Liver (tissue), 9 donors: ENCODE results near the gene UBQLN1. TPM values are rescaled to one million over a fixed set of nuclear protein-coding genes. Genes with fewer than 3 reads are reported as not detected.

Experiments used
- DNase-seq: peaks from one replicate; pipeline ENCODE4 v3.0.0-alpha.2; 2017; ENCODE audit warnings: low spot score
- H3K27ac ChIP-seq, 2 donors: one replicate each; pipeline ENCODE4 v1.7.0; 2013; ENCODE audit warnings: inconsistent platforms in 2 of 2, low read length in 2 of 2, control low read depth in 1 of 2, low read depth in 1 of 2, mild to moderate bottlenecking in 1 of 2
- H3K27me3 ChIP-seq, 4 donors: one replicate each; pipeline versions ENCODE4 v1.6.1 to v1.7.0; 2013; ENCODE audit warnings: low read length in 3 of 4, inconsistent platforms in 1 of 4, mild to moderate bottlenecking in 1 of 4, moderate library complexity in 1 of 4; ENCODE audit not compliant: control insufficient read depth in 4 of 4, insufficient read depth in 4 of 4
- H3K36me3 ChIP-seq, 4 donors: one replicate each; pipeline versions ENCODE4 v1.6.1 to v1.7.0; 2013; ENCODE audit warnings: low read length in 3 of 4, mild to moderate bottlenecking in 3 of 4, low read depth in 1 of 4, moderate library complexity in 1 of 4; ENCODE audit not compliant: control insufficient read depth in 4 of 4, insufficient read depth in 3 of 4
- H3K4me1 ChIP-seq, 4 donors: one replicate each; pipeline versions ENCODE4 v1.6.1 to v1.7.0; 2013; ENCODE audit warnings: low read length in 3 of 4, mild to moderate bottlenecking in 3 of 4, moderate library complexity in 1 of 4; ENCODE audit not compliant: control insufficient read depth in 4 of 4, insufficient read depth in 4 of 4
- H3K4me3 ChIP-seq, 3 donors: one replicate each; pipeline versions ENCODE4 v1.6.1 to v1.7.0; 2013; ENCODE audit warnings: low read length in 3 of 3, control low read depth in 1 of 3, low read depth in 1 of 3, mild to moderate bottlenecking in 1 of 3
- H3K9ac ChIP-seq, 2 donors: one replicate each; pipeline ENCODE4 v1.7.0; 2013; ENCODE audit warnings: low read length in 2 of 2, mild to moderate bottlenecking in 2 of 2, moderate library complexity in 2 of 2, control low read depth in 1 of 2, low read depth in 1 of 2
- H3K9me3 ChIP-seq, 4 donors: one replicate each; pipeline versions ENCODE4 v1.6.1 to v1.7.0; 2013; ENCODE audit warnings: low read length in 3 of 4; ENCODE audit not compliant: control insufficient read depth in 4 of 4
- ATF3 ChIP-seq: IDR thresholded peaks from 2 replicates; pipeline ENCODE4 v1.6.1; 2016; ENCODE audit warnings: antibody characterized with exemption
- EGR1 ChIP-seq, 2 donors: IDR thresholded peaks; 2 replicates each; pipeline ENCODE4 v1.6.1; 2016 to 2018; ENCODE audit warnings: antibody characterized with exemption in 2 of 2, low read depth in 2 of 2
- GABPA ChIP-seq, 2 donors: IDR thresholded peaks in 1 of 2; conservative IDR thresholded peaks in 1 of 2; 2 replicates each; pipeline ENCODE4 v1.6.1; 2016; ENCODE audit warnings: antibody characterized with exemption in 2 of 2, mild to moderate bottlenecking in 1 of 2, moderate library complexity in 1 of 2
- HNF4G ChIP-seq: IDR thresholded peaks from 2 replicates; pipeline ENCODE4 v1.6.1; 2016; ENCODE audit warnings: antibody characterized with exemption
- JUND ChIP-seq, 2 donors: IDR thresholded peaks; 2 replicates each; pipeline ENCODE4 v1.6.1; 2016; ENCODE audit warnings: antibody characterized with exemption in 2 of 2
- RAD21 ChIP-seq, 2 donors: IDR thresholded peaks; 2 replicates each; pipeline ENCODE4 v1.6.1; 2016; ENCODE audit warnings: antibody characterized with exemption in 2 of 2, mild to moderate bottlenecking in 2 of 2
- RXRA ChIP-seq, 2 donors: IDR thresholded peaks; 2 replicates each; pipeline ENCODE4 v1.6.1; 2017 to 2018; ENCODE audit warnings: antibody characterized with exemption in 2 of 2, mild to moderate bottlenecking in 1 of 2
- SP1 ChIP-seq: IDR thresholded peaks from 2 replicates; pipeline ENCODE4 v1.6.1; 2018; ENCODE audit warnings: antibody characterized with exemption, mild to moderate bottlenecking
- TAF1 ChIP-seq: conservative IDR thresholded peaks from 2 replicates; pipeline ENCODE4 v1.6.1; 2016; ENCODE audit warnings: antibody characterized with exemption, mild to moderate bottlenecking
- YY1 ChIP-seq: IDR thresholded peaks from 2 replicates; pipeline ENCODE4 v1.6.1; 2016; ENCODE audit warnings: antibody characterized with exemption, mild to moderate bottlenecking
- ZBTB33 ChIP-seq: IDR thresholded peaks from 2 replicates; pipeline ENCODE4 v1.6.1; 2016; ENCODE audit warnings: antibody characterized with exemption
- WGBS: extraction: QIAGEN DNeasy Blood & Tissue Kit; methylation state at CpG from one replicate; pipeline ENCODE4 v1.1.7; 2013; 5-methylcytosine and 5-hydroxymethylcytosine counted together
- polyA plus RNA-seq, 2 donors: library from polyadenylated mRNA; stranded (reverse) in 1 of 2; unstranded in 1 of 2; fragments of 200-250 nt in 1 of 2; fragments of >200 nt in 1 of 2; fragmentation: Nextera tagmentation in 1 of 2; extraction: Ambion mirVana in 1 of 2; gene quantifications; one replicate each; pipeline versions ENCODE4 v1.2.1 to v1.2.3, GENCODE V29; 2013 to 2015
- total RNA-seq, 2 donors: library from RNA; depleted of rRNA; stranded (reverse); fragments of >200 nt; gene quantifications; one replicate each; pipeline ENCODE4 v1.2.3, GENCODE V29; 2014
- TF ChIP-seq, protein P1 (sequence below): fragments of 150-350 bp; IDR thresholded peaks from 2 replicates; pipeline ENCODE4 v1.5.1; 2017; ENCODE audit warnings: improper control_type of control experiment, low read depth, low read length; ENCODE audit not compliant: missing input control
- donor health status: healthy.
- donor health status: healthy.
- donor health status: healthy.
- donor health status: healthy.
- donor health status: healthy.

Gene UBQLN1
- total and polyA plus RNA-seq, 4 donors, result 42.7 to 88.8 (median 63.1) TPM

DNA sequence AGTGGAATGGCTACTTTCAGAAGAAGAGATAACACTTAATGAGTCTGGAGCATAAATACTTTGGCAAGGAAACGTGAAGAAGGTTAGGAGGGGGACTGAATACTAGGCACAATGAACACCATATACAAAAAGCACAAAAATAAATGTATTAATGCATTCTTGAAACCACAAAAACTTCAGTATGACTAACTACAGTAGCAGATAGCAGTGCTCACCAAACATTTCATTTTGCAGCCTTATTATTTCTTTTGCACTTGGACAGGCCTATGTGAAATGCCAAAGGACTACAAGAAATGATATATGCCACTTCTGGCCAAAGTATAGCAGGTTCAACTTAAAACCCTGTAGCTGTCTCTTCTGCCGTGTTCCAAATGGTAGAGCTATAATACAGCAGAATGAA lies 26.3 kb downstream of the UBQLN1 start:
- 88% methylated on average over 2 of the region's 2 CpGs for WGBS
- TF ChIP-seq YY1 (no peak), SP1 (no peak), RAD21 (IDR thresholded peaks at IDR 0.05) (no peak), EGR1 (IDR thresholded peaks at IDR 0.05; ENCODE audit: low read depth in 2 of 2) (no peak), GABPA (IDR thresholded peaks at IDR 0.05 in 1 of 2, conservative IDR thresholded peaks at IDR 0.05 in 1 of 2) (no peak), ATF3 (no peak), JUND (IDR thresholded peaks at IDR 0.05) (no peak)
- Histone ChIP-seq H3K4me1 (peaks cover 3 to 7% (median 5%) of the 10 kb centered on the region in 4 donors), H3K36me3 (peaks cover 5 to 33% (median 27%) of the 10 kb centered on the region in 4 donors), H3K27ac (no peak overlapping the region), H3K9ac (no peak overlapping the region), H3K9me3 (no peaks in the 10 kb centered on the region), H3K4me3 (no peak overlapping the region), H3K27me3 (no peaks in the 10 kb centered on the region)
- DNase-seq, result no peak

DNA sequence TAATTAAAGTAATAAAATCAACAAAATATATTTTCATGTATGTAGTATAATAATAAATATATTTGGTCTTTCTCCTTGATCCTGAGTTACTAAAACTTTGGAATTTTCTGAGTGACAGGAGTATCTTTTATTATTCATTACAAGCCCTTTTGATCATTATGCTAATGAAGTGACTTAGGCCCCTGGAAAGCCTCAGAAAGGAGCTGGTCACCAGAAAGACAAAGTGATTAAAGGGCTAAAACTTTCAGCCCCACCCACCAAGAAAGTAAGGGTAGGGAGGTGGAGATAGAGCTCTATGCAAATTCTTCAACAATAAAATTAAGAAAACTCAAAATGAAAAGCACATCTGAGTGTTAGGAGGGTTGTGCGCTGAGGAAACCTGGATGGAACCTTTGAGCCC lies 27.5 kb downstream of the UBQLN1 start:
- Histone ChIP-seq H3K9me3 (no peaks in the 10 kb centered on the region), H3K27me3 (no peaks in the 10 kb centered on the region), H3K36me3 (peaks cover 5 to 38% (median 31%) of the 10 kb centered on the region in 4 donors), H3K9ac (no peak overlapping the region), H3K27ac (no peak overlapping the region), H3K4me1 (peaks cover 3 to 7% (median 5%) of the 10 kb centered on the region in 4 donors), H3K4me3 (no peak overlapping the region)
- TF ChIP-seq RXRA (IDR thresholded peaks at IDR 0.05), result no peak
- DNase-seq, result no peak
- 98% methylated on average over 1 of the region's 1 CpG for WGBS

GRCh38 chr9:83677596-83677995 lies 30.2 kb downstream of the UBQLN1 start:
- no peaks in the 10 kb centered on the region for H3K27me3 ChIP-seq
- no peak overlapping the region for H3K9ac ChIP-seq
- 98% methylated on average over 3 of the region's 3 CpGs for WGBS
- H3K36me3 ChIP-seq, result peaks cover 4 to 54% (median 34%) of the 10 kb centered on the region in 4 donors
- DNase-seq, result no peak
- no peak overlapping the region for H3K4me3 ChIP-seq
- peaks cover 0 to 5% (median 0%) of the 10 kb centered on the region in 4 donors for H3K4me1 ChIP-seq
- H3K9me3 ChIP-seq, result no peaks in the 10 kb centered on the region
- no peak for TF ChIP-seq HNF4G
- TF ChIP-seq GABPA (IDR thresholded peaks at IDR 0.05 in 1 of 2, conservative IDR thresholded peaks at IDR 0.05 in 1 of 2), result no peak
- TF ChIP-seq YY1, result no peak
- TF ChIP-seq TAF1, result no peak
- no peak for TF ChIP-seq JUND (IDR thresholded peaks at IDR 0.05)
- no peak for TF ChIP-seq EGR1 (IDR thresholded peaks at IDR 0.05; ENCODE audit: low read depth in 2 of 2)
- TF ChIP-seq ATF3, result no peak
- TF ChIP-seq ZBTB33, result no peak
- TF ChIP-seq, protein P1, sequence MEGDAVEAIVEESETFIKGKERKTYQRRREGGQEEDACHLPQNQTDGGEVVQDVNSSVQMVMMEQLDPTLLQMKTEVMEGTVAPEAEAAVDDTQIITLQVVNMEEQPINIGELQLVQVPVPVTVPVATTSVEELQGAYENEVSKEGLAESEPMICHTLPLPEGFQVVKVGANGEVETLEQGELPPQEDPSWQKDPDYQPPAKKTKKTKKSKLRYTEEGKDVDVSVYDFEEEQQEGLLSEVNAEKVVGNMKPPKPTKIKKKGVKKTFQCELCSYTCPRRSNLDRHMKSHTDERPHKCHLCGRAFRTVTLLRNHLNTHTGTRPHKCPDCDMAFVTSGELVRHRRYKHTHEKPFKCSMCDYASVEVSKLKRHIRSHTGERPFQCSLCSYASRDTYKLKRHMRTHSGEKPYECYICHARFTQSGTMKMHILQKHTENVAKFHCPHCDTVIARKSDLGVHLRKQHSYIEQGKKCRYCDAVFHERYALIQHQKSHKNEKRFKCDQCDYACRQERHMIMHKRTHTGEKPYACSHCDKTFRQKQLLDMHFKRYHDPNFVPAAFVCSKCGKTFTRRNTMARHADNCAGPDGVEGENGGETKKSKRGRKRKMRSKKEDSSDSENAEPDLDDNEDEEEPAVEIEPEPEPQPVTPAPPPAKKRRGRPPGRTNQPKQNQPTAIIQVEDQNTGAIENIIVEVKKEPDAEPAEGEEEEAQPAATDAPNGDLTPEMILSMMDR, result no peak
- no peak overlapping the region for H3K27ac ChIP-seq
